CD4-positive, alpha-beta T cell treated with Interleukin-6 at 100 ng/mL for 8 hours (primary cell): ENCODE results near the gene ZNF687.

Experiments used
- DNase-seq: peaks from one replicate; pipeline ENCODE4 v3.0.0-alpha.2; 2020; ENCODE audit warnings: mixed read lengths, low spot score

ZNF687 gene

DNA sequence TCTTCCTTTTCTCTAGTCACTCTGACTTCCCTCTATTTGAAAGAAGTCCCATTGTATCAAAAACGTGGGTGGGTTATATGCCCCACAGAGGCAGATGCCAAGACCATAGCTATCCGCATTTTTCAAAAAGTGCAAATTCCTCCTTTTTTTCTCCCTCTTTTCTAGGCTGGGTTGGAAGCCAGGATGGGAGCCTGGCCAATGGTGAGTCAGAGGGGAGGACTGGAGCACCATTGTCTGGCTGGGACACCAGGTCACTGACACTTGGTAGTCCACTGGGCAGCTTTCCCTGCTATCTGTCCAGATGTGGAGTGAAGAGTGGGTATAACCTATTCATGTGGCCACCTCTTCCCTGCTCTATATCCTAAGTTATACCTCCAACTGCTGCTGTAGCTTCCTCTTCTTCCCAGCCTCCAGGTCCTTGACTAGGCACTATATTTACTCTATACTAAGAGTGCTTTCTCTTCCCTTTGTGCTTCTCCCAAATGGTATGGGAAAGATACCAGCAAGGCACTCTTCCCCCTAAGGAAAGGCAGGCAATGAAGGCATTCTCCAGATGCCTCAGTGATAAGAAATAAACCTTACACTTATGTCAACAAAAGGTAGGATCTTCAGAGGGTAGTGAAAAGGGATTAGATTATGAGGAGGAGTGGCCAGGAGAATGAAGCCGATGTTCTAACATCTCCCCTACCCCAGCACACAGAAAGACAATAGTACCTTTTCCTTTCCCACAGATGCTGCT, 32.2 kb downstream of the ZNF687 start:
- DNase-seq = no peak

- DNase-seq = no peak
Observed at GRCh38 chr1:151315565-151316235, 33.6 kb downstream of the ZNF687 start.

GRCh38 chr1:151318975-151319374, 36.9 kb downstream of the ZNF687 start:
- no peak for DNase-seq

GRCh38 chr1:151324390-151324930, 42.4 kb downstream of the ZNF687 start:
- DNase-seq = no peak

DNA sequence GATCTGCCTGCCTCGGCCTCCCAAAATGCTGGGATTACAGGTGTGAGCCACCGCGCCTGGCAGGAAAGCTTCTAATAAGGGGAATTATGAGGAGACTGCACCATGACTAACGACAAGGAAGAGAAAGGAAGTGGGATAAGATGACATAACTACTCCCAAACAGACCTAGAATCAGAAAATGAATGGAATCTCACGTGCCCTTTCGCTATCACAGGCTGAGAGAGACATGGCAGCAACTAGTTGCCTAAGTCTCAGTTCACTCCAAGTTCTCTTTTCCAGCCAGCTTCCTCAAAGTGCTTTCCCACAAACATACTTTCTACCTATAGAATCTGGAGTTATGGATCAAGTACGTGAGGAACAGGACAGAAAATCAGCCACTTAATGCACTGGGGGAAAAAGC, 43.1 kb downstream of the ZNF687 start:
- DNase-seq = no peak

- DNase-seq = no peak
Observed at GRCh38 chr1:151325646-151326429, 43.7 kb downstream of the ZNF687 start.

DNA sequence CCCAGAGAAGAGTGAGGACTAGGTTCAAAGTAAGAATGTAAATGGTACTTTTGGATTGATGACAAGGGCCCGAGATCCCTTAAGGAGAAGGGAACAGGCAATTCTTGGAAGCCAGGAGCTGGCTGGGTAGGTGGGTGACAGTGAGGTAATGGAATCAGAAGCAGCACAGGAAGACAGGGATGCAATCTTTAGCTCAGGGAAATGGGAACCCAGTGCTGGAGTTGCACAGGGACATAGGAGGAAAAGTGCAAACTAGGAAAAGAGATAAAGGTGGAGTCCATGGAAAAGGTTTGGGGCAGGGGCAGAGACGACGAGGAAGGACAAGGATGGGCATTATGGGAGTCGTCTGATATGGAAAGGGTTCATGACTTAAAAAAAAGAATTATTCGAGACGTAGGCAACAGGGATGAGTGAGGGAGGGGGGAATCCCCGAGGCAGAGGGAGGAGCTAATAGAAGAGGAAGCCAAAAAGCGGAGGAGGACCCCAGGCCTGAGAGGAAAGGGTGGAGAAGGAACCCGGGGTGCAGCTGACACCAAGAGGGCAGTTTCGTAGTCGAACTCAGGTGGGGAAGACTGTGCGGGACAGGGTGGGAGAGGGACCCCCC, 44.6 kb downstream of the ZNF687 start:
- DNase-seq = peak; percentile 47

DNA sequence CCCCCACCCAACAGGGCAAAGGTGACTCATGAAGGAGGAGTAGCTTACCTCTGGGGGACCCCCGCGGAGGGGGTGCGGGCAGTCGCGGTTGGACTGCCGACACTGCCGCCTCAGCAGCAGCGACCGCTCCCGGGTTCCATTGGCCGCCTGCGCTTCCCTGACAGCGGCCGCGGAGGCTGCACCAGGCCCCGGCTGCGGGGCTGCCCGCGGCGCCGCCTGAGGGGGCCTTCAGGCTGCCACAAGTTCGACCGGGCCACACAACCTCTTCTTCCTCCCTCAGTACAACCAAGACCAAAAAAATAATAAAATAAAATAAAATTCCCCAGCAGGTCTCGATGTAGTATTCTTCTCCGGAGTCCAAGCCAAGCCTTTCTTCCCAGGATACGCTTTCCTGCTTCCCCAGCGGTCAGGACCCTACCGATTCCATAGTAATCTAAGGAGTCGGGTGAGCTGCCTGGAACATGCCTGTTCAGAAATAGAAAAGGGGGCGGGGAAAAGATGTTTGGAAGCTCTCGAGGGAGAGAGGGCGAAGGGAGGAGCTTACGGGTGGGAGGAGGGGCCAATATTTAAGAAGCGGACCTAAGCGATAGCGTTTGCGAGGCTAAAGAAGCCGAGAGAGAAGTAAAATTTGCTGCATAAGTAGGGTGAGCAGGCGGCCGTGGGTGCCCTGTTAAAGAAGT, 45.3 kb downstream of the ZNF687 start, which contains the start of gene PI4KB:
TSS of gene PI4KB (minus strand) at position 194 of the 680 bp plus-strand sequence. CDS start 10,935 bp downstream, outside the sequence.
- peak; percentile 95 for DNase-seq

DNA sequence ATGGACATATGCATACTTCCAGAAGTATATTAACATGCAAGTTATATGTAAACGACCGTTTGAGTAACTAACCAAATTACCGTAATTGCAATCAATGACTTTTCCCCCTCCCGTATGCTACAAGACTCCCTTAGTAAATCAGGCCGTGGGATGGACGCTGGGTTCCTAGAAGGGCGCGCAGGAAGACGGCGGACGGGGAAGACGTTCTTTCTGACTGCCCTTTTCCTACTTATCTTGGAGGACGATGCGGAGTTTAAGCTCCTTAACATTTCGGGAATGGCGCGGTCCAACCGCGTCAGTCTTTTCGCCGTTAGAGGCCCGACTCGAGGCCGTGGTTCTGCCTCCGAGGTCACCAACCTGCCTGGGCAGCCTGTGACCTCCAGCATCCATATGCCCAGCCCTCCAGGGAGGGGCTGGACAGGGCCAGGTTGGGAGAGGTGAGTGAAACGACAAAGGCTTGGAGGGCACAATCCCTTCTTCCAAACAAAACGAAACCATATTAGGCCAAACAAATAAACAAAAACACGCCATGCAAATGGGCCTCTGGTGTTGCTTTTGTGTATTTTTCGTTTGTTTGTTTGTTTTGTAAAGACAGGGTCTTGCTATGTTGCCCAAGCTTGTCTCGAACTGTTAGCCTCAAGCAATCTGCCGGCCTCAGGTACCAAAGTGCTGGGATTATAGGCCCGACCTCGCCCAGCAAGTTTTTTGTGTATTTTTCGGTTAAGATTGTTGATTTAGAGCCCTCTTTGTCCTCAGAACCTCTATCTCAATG, 46.0 kb downstream of the ZNF687 start:
- DNase-seq = no peak

DNA sequence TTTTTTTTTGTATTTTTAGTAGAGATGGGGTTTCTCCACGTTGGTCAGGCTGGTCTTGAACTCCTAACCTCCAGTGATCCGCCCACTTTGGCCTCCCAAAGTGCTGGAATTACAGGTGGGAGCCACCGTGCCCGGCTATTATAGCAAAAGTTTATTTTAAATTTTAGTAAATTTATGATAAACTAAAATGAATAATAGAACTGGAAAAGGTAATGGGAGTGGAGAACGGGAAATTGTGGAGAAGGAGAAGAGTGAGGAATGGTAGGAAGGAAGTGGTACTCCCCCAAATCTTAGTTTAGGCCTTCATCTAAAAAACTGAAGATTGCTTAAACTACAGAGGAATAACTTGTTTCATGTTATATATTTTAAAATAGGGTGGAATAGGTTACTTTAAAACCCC, 52.7 kb downstream of the ZNF687 start:
- no peak for DNase-seq

GRCh38 chr1:151336556-151336955, 54.5 kb downstream of the ZNF687 start:
- DNase-seq = no peak

DNA sequence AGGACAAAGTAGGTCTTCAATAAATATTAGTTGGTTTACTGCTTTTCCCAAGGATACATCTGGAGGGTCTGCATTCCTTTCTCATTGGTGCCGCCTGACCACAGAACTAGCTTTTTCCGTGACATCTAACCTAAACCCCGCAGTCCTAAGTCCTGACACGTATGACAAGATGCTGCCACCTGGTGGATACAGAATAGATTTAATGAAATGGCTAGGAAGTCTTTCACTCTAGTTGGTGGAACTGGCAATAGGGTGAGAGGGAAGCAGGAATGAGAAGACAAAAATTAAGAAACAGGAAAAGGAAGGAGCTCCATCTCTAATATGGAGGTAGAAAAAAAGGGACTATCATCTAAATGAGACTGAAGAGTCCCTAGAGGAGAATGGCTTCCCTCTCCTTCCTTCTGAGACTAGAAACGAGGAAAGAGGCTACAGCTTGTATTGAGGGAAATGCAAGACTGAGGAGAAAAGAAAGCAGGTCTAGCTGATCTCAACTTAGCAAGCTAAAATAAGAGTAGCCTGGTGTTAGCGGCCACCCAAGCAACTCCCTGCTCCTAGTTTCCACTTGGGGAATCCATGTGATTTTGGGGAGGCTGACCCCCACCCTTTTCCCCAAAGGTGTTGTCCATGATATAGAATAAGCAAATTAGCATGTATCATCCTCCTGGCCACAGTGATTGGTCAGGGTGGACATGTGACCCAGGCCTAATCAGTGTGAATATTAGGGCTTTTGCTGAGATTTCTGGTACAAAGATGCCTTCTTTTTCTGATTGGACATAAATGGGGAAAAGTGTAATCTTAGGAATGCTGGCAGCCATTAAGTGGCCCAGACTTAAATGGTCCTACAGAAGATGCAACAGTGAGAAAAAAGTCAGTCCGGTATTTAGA, 59.0 kb downstream of the ZNF687 start:
- DNase-seq = peak; percentile 72
